HG02840 (cell line): Measurements from ENCODE around the gene MDN1.
"Not testable (repeated sequence)": the region's sequence is repeated elsewhere in the genome, so short reads cannot be mapped to it uniquely, and the experiment has no call there.

Experiments used
- ATAC-seq: cut with Tn5 transposase; IDR thresholded peaks from one replicate; pipeline ENCODE4 v1.9.1; 2021; ENCODE audit warnings: mild to moderate bottlenecking, moderate library complexity, moderate number of reproducible peaks; ENCODE audit not compliant: unreplicated experiment, low FRiP score

The MDN1 gene

DNA sequence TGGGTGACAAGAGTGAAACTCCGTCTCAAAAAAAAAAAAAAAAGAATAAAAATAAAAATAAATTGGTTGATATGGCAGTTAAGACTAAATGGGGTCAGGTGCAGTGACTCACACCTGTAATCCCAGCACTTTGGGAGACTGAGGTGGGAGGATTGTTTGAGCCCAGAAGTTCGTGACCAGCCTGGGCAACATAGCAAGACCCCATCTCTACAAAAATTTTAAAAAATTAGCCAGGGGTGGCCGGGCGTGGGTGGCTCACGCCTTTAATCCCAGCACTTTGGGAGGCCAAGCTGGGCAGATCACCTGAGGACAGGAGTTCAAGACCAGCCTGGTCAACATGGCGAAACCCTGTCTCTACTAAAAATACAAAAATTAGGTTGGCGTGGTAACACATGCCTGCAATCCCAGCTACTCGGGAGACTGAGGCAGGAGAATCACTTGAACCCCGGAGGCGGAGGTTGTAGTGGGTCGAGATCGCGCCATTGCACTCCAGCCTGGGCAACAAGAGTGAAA is 8.9 kb upstream of the MDN1 start:
- ATAC-seq, result not testable (repeated sequence)

DNA sequence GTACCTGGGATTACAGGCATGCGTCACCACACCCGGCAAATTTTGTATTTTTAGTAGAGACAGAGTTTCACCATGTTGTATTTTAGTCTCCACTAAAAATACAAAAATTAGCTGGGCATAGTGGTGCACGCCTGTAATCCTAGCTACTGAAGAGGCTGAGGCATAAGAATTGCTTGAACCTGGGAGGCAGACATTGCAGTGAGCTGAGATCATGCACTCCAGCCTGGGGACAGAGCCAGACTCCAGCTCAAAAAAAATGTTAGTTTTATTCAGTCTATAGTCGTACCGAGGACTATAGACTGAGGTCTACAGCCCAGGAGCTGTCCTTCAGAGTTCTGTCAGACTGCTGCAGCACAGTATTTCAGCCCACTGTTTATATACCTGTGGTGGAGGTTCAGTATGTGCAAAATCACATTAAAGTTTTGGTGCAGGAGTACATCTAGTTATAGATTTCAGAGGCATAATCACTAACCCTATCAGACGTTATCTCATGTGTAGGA is 6.5 kb upstream of the MDN1 start:
- no peak for ATAC-seq

DNA sequence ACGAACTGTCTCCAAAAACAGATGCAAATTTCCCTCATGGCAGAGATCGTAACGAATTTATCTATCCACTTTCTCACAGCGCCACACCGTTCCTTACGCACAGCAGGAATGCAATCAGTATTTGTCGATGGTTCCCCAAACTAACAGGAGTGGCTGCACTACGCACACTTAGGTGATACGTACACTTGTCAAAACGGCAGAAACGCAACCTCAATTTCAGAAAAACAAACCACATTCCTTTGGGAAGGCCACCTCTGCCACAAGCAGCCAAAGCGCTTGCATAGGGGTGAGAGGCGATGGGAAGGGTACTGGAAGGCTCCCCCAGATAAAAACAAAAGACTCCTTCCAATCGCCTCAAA is 638 bp downstream of the MDN1 start:
- peak; percentile 18 for ATAC-seq

DNA sequence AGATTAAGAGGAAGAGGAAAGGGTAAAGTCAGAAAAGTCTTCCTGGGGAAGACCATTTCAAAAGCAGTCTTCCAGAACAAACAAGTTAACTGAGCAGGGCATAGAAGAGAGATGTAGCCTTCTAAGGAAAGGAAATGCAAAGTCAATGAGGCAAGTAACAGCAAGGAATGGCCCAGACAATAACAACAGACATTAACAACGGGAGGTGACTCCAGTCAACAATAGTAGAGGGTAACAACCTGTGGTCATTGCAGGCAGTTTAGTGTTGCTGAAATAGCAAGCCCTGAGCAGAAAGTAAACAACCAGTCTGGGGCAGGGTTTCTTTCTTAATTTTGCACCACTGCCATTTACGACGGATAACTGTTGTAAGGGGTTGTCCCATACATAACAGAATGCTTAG is 2.1 kb downstream of the MDN1 start:
- ATAC-seq, result no peak

DNA sequence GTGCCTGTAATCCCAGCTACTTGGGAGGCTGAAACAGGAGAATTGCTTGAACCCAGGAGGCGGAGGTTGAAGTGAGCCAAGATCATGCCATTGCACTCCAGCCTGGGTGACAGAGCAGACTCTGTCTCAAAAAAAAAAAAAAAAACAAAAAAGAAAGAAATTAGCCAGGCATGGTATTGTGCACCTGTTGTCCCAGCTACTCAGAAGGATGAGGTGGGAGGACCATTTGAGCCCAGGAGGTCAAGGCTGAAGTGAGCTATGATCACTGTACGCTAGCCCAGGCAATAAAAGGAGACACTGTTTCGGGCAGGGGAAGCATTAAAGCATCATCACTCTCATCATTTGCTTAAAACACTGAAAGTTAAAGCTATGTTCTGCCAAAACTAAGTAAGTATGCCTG is 6.2 kb downstream of the MDN1 start:
- not testable (repeated sequence) for ATAC-seq

- no peak for ATAC-seq
Measured at GRCh38 chr6:89807581-89807980, 12.0 kb downstream of the MDN1 start.

GRCh38 chr6:89805814-89806371 is 13.7 kb downstream of the MDN1 start:
- ATAC-seq, result no peak

DNA sequence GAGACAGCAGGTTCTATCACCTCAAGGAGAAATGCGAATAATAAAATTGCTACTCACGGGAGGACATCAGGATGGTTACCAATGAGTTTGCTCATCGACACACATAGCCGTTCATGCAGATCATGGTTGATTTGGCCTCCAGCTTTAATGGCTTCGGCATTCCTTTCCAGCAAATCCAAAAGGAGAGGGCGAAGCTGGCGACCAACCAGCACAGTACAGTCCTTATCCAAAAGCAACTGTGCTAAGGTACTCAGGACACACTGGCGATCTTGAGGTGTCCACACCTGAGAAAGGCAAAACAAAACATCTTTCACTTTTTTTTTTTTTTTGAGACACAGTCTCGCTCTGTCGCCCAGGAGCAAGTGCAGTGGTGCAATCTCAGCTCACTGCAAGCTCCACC is 16.3 kb downstream of the MDN1 start:
- ATAC-seq, result no peak

DNA sequence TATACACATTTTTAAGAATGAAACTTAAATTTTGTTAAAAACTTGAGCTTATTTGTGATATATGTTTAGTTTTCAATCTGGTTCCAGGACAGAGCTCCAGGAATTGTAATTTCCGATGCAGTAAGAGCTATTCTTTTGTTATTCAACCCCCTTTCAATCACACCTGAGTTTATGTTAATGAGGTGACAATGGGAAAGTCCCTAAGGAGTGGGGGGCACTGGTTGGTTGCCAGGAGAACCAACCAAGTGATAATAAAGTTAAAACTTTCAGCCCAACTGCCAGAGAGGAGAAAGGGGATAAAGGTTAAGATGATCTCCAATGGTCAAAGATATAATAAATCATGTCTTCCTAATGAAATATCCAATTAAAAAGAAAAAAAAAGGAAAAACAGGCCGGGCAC is 19.8 kb downstream of the MDN1 start:
- no peak for ATAC-seq

DNA sequence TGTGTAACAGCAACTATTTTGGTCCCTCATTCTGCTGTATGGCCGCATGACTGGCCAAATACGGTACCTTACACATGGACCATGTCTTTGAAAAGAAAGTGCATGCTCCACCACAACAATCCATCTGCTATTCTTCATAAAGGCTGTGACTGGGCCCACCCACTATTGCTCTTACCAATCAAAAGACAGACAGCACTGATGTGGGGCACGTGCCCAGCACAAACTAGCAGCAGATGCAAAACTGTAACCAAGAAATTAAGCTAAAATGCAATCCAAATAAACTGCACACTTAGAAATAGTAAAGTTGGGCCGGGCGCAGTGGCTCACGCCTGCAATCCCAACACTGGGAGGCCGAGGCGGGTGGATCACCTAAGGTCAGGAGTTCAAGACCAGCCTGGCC is 20.5 kb downstream of the MDN1 start:
- no peak for ATAC-seq

GRCh38 chr6:89797317-89797716 is 22.3 kb downstream of the MDN1 start:
- no peak for ATAC-seq

DNA sequence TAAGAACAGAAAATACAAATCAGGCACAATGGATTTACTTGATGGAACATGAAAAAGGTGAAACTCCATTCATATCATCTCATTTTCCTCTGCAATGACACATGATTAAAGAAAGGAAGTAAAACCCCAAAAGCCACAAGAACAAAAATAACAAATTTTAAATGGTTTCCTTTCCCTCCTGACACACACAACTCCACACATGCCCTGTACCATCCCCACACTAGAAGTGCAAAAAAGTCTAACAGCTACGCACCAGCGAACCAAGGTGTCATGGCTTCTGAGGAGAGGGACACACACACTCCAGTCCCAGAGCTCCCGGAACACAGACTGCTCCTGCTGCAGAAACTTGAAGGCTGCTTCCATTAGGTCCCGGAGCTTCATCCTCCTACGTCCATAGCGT is 25.3 kb downstream of the MDN1 start:
- no peak for ATAC-seq

GRCh38 chr6:89793586-89793985 is 26.0 kb downstream of the MDN1 start:
- no peak for ATAC-seq

DNA sequence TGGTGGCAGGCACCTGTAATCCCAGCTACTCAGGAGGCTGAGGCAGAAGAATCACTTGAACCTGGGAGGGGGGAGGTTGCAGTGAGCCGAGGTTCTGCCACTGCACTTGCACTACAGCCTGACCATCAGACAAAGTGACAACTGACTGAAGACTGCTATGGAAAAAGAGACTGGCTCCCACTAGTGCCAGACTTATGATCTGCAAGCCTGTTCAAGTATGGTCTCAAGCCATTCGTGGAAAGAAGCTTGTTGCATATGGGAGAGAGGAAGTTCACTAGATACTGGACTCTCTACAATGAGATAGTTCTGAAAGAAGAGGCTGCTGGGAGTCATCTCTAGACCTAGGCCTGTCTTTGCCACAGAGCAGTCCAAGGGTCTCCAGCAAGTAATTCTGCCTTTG is 26.7 kb downstream of the MDN1 start:
- ATAC-seq, result no peak

GRCh38 chr6:89790403-89790802 is 29.2 kb downstream of the MDN1 start:
- no peak for ATAC-seq

GRCh38 chr6:89789980-89790379 is 29.6 kb downstream of the MDN1 start:
- no peak for ATAC-seq

DNA sequence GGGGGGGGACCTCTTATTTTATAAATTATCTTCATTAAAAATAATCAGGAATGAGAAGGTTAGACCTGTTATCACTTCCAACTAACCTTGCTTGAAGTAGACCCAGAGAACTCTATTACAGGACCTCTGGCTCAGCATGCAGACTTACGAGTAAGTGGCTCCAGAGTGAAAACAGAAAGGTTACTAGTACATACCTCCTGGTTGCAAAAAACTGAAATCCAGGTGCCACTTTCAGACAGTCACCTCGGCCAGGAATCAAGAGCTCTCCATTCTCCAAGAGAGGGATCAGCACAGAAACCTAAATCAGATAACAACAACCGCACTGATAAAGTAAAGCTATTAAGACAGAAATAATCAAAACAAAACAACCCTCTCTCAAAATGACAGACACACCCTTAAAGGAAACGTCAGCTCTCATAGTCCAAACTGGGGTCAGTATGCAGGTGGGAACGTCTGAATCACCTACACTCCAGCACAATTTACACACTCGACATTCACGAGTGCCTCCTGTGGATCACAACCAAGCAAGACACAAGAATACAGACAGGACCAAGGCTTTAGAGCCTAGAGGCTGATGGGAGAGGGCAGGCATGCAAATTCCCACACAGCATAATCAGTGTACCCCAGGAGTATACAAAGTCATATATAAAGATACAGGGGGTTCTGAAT is 31.8 kb downstream of the MDN1 start:
- ATAC-seq, result no peak

DNA sequence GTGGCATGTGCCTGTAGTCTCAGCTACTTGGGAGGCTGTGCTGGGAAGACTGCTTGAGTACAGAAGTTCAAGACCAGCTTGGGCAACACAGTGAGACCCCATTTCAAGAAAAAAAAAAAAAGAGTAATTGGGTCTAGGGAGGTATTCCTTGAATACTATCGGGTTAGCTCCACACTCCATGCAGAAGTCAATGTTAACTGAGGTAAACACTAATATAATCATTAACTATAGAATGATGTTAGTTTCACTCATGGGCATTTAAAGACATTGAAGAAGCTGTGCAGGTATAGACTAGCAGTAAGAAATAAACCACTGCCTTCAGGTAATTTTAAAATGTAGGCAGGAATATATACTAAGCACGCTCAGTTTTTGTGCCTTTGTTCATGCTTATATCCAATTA is 32.6 kb downstream of the MDN1 start:
- no peak for ATAC-seq

DNA sequence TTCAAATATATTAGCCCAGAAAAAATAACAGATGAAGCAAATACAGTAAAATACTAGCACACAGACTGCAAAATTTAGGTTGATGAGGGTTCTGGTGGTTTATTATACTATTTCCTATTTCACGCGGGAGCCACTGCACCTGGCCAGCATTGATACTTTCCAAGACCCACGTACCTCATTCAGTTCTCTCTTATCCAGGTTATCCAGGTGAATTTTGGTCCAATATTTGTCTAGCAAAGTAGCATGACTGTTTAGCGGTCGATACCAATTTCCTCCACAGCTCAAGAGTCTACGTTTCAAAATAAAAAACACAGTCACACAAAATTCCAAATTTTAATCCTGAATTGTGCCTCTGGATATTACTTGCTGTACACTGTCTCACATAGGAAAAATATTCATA is 34.8 kb downstream of the MDN1 start:
- no peak for ATAC-seq

DNA sequence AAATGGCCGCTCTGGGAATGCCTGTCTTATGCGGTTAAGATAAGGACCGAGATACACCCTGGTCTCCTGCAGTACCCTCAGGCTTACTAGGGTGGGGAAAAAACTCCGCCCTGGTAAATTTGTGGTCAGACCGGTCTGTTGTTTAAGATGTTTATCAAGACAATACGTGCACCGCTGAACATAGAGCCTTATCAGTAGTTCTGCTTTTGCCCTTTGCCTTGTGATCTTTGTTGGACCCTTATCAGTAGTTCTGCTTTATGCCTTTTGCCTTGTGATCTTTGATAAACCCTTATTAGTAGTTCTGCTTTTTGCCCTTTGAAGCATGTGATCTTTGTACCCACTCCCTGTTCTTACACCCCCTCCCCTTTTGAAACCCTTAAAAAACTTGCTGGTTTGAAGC is 36.3 kb downstream of the MDN1 start:
- ATAC-seq, result not testable (repeated sequence)

DNA sequence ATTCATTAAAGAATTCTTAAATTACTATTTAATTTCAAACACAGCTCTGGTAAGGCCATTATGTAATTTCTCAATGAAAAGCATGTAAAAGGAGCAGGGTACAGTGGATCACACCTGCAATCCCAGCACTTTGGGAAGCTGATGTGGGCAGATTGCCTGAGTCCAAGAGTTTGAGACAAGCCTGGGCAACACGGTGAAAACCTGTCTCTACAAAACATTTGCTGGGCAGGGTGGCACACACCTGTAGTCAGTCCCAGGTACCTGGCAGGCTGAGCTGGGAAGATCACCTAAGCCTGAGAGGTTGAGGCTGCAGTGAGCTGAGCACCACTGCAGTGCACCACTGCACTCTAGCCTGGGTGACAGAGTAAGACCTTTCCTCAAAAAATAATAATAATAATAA is 37.4 kb downstream of the MDN1 start:
- no peak for ATAC-seq
